ENCODE data around the gene ABCA2.
"Not testable (repeated sequence)": the region's sequence is repeated elsewhere in the genome, so short reads cannot be mapped to it uniquely, and the experiment has no call there.

ABCA2 gene

GRCh38 chr9:137015976-137016375, 12.1 kb downstream of the ABCA2 start:
- DNase-seq (ENCODE audit: low spot score) = no peak

- no peak for DNase-seq (ENCODE audit: low spot score)
These were observed 12.5 kb downstream of the ABCA2 start for GRCh38 chr9:137015540-137015930.

- DNase-seq (ENCODE audit: low spot score) = no peak
These were observed 13.1 kb downstream of the ABCA2 start for GRCh38 chr9:137014776-137015539.

- no peak for DNase-seq (ENCODE audit: low spot score)
These were observed 13.9 kb downstream of the ABCA2 start for GRCh38 chr9:137014166-137014565.

GRCh38 chr9:137013571-137013940, 14.5 kb downstream of the ABCA2 start:
- no peak for DNase-seq (ENCODE audit: low spot score)

GRCh38 chr9:137012694-137013570, 15.1 kb downstream of the ABCA2 start:
- DNase-seq (ENCODE audit: low spot score) = no peak

- DNase-seq (ENCODE audit: low spot score) = no peak
These were observed 15.9 kb downstream of the ABCA2 start for GRCh38 chr9:137011907-137012675.

- DNase-seq (ENCODE audit: low spot score) = no peak
These were observed 16.9 kb downstream of the ABCA2 start for GRCh38 chr9:137011156-137011555.

- no peak for DNase-seq (ENCODE audit: low spot score)
These were observed 17.9 kb downstream of the ABCA2 start for GRCh38 chr9:137009938-137010732.

GRCh38 chr9:137009217-137009616, 18.8 kb downstream of the ABCA2 start:
- DNase-seq (ENCODE audit: low spot score) = no peak

- DNase-seq (ENCODE audit: low spot score) = no peak
These were observed 19.7 kb downstream of the ABCA2 start for GRCh38 chr9:137008312-137008711.

- no peak for DNase-seq (ENCODE audit: low spot score)
These were observed 20.2 kb downstream of the ABCA2 start for GRCh38 chr9:137007816-137008270.

- no peak for DNase-seq (ENCODE audit: low spot score)
These were observed 20.8 kb downstream of the ABCA2 start for GRCh38 chr9:137007108-137007815.

- no peak for DNase-seq (ENCODE audit: low spot score)
These were observed 21.7 kb downstream of the ABCA2 start for GRCh38 chr9:137006116-137007003.

GRCh38 chr9:137004285-137004684, 23.8 kb downstream of the ABCA2 start:
- DNase-seq (ENCODE audit: low spot score) = not testable (repeated sequence)

- no peak for DNase-seq (ENCODE audit: low spot score)
These were observed 25.4 kb downstream of the ABCA2 start for GRCh38 chr9:137002646-137003041.

- no peak for DNase-seq (ENCODE audit: low spot score)
These were observed 26.0 kb downstream of the ABCA2 start for GRCh38 chr9:137001857-137002645.

GRCh38 chr9:137000177-137000930, 27.7 kb downstream of the ABCA2 start:
- DNase-seq (ENCODE audit: low spot score) = no peak

All from cerebellar cortex (tissue), 1 donor.